Activated CD4-positive, alpha-beta memory T cell treated with anti-CD3 and anti-CD28 coated beads for 36 hours (primary cell): Measurements from ENCODE around the gene ST8SIA4. TPM values are rescaled to one million over a fixed set of nuclear protein-coding genes. Genes with fewer than 3 reads are reported as not detected.

ENCODE experiments used
- microRNA-seq: library from miRNA; unstranded; fragments of <30 nt; microRNA quantifications from one replicate; pipeline ENCODE4 v1.2.0, GENCODE V29; 2022; ENCODE audit warnings: borderline number of aligned reads, borderline microRNAs expressed, borderline replicate concordance
- total RNA-seq, 2 experiments: library from RNA; stranded (reverse); gene quantifications; one replicate each; pipeline ENCODE4 v1.2.3, GENCODE V29; 2021

ST8SIA4 gene
- total RNA-seq, 2 experiments from 2014 or later: 32.8 to 35.1 TPM

Small RNAs within 50 kb of the gene (microRNA-seq; reads per million reads assigned to microRNA genes)
- not detected for gene MIR548P
